Fibroblast of peridontal ligament (primary cell): ENCODE results near the gene CCNL1.

Source experiments
- DNase-seq: peaks from one replicate; pipeline ENCODE4 v3.0.0-alpha.2; 2010; ENCODE audit errors: extremely low read depth

The CCNL1 gene

DNA sequence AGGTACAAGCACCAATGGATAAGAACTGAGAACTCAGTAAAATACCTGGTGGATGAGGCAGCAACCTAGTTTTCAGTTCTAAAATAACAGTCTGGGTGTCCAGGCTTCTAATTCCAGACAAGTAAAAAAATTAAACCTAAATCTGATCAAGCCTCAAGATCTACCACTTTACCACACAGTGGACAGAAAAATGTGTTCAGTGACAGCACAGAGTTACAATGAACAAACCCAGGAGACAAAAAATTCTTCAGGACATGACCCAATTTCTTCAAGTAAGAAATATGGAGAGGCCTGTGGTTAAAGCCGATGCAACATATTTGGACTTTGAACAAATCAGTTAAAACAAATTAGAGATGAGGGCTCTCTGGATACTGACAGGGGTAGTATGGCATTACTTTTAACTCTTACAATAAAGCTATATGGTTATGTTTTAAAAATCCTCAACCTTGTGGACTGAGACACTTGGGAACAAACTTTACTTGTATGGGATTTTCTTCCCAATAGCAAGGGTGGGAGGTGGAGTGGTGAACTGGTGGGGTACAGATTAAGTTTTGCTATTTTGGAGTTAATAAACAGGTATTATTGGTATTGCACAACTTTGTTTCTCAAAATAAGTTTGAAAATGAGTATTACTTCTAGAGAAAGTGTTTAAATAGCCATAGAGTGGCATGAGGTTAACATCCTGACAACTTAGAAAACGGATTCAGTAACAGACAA lies 14.2 kb downstream of the CCNL1 start:
- peak; percentile 29 for DNase-seq

DNA sequence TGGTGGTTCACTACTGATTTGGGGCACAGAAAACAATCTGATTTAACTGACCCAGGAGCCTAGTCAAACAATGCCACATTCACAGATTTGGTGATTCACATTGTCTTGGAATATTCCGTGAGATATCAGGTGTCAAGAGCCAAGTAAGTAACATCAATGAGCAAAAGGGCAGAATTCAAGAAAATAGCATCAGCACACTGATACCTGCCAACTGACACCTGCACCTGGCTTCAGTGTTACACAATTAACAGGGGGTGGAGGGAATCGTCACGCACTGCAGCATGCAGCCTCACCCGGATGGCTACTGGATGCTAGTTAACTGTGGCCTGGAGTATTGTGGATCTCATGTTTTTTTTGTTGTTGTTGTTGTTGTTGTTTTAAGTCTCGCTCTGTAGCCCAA lies 17.6 kb downstream of the CCNL1 start:
- no peak for DNase-seq

DNA sequence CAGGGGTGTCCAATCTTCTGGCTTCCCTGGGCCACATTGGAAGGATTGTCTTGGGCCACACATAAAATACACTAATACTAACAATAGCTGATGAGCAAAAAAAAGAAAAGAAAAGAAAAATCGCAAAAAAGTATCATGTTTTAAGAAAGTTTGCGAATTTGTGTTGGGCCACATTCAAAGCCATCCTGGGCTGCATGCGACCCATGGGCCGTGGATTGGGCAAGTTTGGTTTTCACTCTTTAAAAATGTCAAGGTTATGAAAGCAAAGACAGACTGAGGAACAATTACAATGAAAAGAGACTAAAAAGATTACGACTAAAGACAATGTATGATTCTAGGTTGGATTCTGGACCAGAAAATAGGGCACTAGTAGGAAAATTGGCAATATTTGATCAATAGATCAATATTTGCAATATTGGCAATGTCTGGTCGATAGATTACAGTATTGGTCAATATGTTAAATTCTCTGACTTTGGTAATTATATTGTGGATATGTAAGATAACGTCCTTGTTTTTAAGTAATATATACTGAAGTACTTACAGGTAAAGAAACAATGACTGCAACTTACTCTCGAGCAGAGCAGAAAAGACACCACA lies 19.9 kb downstream of the CCNL1 start:
- DNase-seq, result no peak

DNA sequence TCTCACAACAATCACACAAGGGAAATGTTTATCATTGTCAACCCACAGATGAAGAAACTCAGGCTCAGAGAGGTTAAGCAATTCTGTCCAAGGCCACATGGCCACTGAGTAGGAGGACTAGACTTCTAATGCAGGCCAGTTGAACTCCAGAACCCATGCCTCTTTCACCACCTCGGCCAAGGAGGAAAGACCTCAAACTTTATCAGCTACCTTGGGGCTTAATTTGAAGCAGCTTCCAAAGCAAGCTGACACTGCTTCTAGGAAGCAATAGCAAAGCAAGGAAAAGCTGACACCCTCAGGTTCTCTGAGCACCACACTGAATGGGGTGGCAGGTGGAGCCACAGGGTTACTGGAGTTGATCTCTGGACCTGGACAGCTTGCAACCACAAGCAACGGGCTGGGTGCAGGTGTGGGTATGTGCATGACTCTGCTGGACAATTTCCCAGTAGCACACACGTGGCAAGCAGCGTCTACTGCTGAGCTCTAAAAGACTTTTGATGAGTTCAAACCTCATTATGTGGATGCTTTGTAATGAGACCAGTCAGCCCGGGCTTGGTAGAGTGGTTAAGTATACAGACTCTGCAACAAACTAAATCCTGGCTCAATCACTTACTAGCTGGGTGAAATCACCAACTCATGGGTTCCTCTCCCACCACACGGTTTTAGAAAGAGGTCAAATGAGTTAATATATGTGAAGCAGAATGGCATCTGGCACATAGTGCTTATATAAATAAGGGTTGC lies 23.1 kb downstream of the CCNL1 start:
- DNase-seq, result peak; percentile 20

DNA sequence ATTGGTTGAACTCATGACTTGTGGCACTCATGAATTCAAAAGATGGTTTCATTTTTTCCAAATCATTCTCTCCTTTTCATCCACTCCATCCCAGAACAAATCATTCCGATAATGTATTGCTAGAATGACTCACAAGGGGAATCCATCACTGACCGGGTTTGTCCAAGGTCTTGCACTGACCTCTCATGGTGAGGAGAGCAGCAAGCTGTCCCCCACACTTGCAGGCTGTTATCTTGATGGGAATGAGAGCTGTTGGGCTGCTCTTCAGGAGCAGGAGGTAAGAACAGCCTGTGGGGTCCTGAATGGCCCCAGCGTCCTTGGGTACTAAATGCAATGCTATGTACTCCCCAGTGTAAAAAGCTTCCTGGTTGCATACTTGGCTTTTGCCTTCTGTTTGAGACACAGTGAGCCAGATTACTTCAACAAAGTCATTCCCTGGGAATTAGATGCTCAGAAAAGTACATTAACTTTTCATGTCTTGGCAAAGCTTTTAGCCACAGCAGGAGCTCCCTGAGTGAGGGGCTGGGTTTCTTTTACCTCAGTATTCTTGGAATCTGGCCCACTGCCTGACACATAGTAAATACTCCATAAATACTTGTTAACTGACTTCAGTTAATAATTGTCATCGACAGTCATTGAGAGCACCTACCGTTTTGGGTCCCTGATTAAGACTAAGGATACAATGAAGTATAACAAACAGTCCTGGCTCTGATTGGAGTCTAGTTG lies 24.1 kb downstream of the CCNL1 start:
- DNase-seq, result peak; percentile 78

DNA sequence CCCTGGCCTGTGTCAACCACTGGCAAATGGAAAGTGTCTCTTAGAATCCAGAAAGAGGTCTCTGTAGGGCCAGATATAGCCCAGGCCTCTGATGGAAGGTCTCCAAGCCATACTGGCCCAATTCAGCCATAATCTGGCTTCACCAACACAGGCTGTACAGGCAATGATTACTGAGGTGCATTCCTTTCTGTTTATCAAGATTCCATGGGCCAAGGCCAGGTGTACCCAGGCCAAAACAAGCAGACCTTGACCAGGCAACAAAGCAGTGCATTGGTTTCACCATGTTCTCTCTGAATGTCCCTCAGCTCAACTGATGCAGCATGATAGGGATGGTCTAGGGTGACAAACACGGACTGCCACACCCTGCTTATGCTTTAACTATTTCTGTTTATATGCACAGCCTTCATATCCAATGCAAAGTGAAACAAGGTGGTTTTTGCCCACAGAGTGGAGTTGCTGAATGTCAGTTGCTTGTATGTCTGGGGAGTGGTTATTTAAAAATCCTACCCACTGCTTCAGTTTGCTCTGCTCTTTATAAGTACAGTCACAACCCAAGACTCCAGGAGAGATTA lies 25.2 kb downstream of the CCNL1 start:
- DNase-seq, result peak; percentile 16

DNA sequence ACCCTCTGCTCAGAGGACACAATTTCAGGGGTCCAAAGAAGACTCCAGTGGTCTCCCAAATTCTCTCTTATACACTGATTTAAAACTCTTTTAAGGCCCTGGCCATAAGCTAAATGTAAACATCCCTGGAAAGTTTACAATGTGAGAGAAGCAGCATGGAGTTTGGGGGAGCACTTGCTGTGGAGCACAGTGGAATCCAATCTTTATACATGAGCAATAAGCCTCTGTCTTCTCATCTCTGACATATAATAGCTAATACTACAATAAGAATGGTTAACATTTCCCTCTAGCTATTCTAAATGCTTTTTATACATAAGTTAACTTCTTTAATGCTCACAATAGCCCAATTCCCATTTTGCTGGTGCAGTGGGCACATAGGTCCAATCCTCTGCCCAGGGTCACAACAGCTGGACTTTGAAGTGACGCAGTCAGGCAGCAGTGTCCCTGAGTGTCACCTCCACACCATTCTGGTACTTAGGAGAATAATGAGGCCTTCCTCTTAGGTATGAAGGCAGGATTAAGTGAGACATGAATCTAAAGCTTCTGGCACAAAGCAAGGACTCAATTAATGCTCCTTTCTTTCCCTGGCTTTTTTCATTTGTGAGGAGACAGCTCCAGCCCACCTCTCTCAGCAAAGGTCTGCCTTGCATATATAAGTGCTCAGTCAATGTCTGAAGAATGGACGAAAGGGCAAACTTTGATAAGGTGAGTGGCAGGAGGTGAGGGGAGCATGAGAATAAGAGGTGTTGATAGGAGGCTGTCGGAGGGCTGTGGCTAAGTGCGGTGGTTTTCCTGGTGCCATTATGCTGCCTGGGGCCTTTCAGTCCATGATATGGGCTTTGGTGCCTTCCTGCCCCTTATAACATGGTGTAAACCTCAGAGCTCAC lies 26.3 kb downstream of the CCNL1 start:
- DNase-seq, result no peak

DNA sequence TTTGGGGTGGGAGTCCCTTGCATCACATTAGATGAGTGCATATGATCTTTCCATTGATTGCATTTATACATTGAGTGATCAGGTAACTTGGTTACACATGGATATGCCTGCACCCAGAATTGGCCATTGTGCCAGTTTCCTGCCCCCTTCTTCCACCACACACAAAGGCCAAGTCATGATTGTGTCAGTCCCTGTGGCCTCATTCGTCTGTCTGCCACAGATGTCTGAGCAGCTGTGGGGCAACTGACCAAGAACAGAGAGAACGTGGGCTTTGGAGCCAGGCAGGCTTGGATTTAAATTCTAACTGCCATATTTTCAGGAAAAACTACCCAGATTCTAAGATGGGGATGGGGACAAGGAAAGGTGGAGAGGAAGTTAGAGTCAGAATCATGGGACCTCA lies 27.0 kb downstream of the CCNL1 start:
- no peak for DNase-seq

DNA sequence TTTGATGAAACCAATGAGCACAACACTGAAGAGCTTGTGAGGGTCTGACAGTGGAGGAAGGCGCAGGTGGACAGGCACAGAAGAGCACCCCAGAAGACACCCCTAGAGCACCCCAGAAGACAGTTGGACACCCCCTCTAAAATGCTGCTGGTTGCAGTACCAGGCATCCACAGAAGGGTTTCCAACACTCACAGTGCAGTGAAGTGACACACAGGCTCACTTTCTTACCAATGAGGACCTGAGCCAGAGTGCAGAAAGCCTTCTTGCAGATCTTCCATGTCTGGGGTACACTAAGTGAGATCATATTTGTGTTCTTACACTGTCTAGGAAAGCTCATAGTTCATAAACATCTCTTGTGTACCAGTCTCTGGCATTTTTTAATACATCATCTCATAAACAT lies 27.6 kb downstream of the CCNL1 start:
- DNase-seq, result no peak

DNA sequence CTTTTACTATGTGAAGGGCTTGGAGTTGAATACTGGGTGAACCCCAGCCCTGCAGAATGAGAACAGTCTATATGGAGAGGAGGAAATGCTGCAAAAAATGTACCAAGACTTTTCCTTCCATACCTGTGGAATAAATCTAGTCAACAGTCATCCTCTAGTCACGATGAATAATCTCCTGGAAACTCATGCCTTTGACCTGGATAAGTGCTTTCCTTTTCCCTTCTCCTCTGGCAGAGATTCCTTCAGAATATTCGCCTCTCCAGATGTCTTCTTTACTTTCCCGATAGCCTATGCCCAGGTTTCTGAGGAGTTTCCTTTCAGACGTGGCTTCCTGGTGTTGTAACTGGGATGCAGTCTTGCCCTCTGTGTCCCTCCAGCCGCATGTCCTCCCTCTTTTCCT lies 28.1 kb downstream of the CCNL1 start:
- DNase-seq, result peak; percentile 10

DNA sequence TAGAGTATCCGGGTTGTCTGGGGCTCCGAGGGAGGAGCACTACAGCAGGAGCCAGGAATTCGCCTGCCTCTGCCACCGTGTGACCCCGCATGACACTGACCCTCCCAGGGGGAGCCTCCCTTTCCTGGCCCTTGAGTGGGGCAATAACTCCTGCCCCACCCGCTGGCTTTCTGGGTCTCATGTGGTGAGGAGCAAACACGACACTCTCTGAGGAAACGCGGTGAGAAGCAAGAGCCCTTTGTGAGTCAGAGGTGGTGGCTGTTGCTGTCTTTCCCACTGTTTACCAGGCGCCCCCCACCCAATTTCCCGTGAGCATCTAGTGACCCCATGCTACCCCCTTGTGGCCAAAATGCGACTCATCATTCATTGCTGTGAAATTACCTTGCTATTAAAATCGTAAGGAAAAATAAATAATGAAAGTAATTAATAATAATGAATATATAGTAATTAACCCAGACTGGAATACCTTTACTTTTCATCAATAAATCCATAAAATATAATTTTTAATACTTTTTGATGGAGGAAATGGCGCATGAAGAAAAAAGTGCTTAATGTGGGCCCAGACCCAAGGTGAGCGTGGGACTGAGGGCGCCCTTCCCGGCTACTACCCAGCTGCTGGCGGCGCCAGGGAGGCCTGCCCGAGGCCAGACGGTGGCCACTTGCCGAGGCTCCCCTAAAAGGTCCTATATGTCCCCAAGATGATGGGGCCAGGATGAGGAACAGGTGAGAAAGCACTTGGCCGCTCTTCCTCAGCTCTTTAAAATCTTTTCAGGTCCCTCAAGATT lies 29.3 kb downstream of the CCNL1 start:
- DNase-seq, result peak; percentile 30

DNA sequence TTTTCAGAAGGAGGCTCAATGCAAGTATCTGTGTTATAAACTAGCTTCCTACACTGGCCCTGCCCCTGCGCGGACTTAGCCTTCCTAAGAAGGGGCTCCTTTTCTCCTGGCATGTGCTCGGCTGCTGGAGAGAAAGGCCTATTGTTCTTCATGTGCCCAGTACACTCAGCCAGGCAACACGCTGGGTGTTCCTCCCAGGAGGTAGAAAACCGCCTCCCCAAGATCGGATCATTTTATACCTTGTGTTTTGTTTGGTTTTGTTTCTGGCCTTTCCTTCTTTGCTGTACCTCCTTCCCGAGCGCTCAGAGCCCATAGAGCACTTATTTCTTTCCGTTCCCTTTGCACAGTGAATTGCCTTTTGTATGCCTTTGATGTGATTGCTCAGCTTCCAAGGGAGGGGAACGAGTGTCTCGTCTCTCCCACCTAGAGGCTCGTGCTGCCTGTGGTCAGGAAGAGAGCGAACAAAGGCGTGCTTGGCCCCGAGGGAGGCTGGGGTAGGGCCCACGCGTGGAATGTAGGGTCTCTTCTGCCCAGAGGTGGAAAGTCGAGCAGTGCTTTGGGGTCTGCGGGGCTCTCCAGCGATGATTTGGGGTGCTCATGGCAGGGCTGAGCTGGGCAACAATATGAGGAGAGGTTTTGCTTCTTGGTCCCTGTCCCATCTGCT lies 30.0 kb downstream of the CCNL1 start:
- no peak for DNase-seq

DNA sequence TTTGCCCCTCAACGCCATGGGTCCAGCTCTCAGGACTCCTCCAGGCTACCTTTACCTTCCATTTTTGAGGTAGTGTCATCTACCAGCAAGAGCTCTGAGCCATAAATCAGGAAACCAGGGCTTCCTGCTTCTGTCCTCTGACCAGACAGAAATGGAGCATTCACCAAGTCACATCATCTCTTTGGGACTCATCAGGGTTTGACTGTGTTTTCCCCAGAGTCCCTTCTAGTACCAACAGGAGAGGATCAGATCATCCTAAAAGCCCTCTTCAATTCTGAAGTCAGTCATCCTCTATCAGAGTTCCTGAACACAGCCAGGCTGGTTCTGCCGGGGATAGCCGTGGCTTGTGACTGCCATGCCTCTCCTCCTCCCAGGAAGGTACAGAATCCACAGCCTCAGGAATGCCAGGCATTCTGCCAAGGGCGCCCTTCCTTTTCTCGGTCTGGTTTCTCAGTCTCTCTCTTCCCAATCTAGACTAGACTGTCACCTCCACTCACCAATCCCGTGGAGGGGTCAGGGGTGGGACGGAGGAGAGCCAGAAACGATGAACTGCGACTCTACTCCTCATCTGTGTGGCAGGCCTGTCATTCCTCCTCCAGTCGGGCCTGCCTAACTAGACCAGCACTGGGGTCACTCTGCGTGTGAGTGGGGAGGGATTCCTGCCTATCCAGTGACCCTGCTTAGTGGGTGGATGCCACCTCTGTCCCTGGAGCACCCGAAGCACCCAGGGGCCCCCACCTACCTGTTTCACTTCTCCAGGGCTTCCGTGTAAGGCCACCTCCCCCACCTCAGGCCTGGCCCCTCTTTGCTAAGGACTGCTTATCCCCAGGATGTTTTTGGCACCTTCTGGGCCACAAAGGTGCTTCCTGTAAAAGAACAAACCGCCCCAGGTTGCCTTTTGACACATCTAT lies 30.9 kb downstream of the CCNL1 start:
- no peak for DNase-seq

DNA sequence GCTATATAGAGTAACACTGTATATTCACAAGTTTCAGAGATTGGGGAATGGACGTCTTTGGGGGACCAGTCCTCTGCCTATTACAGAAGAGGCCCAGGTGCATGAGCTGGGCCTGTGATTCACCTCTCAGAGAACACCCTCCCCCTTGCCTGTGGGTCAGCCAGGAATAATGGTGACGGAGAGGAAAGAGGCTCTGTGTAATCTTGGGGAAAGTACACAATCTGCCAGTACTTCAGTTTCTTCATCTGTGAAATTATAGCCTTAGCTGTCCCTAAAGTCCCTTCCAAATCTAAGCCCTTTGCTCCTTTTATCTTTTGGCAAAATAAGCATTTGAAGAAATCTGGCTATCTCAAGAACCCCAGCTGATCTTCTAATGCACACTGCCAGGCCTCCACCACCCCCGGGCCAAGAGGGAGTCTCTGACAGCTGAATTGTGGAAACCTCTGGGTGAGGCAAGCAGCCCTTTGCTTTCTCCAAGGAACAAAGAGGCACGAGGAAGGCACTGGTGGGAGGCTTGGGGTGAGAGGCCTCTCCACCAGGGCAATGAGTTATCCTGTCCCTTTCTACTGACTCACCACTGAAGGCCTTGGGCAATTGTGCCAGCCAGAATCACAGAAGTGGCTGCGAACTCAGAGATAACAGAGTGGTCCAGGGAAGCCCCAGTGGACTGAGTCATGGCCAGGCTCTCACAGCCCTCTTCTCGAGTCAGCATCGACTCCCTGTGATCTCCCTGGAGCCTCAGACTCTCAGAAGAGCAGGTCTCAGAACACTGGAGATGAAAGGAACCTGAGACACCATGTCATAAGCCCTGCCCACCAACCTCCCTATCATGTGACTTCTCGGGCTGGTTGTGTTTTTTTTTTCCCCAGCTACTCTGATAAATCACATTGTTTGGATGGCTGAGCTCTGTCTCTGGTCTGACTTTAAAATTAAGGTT lies 31.8 kb downstream of the CCNL1 start:
- peak; percentile 57 for DNase-seq

DNA sequence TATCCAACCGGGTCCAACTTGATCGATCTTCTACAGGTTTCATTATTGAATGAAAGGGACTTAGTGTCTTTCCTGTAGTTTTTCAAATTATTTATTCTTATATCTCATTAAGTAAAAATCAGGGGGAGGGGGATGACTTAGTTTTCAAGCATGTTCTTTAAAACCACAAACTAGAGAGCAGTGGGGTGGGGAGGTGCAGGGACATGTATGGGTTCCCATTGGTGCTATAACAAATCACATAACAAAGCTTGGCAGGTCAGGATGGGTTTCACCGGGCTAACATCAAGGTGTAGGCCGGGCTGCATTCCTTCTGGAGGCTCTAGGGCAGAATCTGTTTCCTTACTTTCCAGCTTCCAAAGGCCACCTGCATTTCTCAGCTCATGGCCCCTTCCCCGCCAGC lies 32.7 kb downstream of the CCNL1 start:
- DNase-seq, result no peak

DNA sequence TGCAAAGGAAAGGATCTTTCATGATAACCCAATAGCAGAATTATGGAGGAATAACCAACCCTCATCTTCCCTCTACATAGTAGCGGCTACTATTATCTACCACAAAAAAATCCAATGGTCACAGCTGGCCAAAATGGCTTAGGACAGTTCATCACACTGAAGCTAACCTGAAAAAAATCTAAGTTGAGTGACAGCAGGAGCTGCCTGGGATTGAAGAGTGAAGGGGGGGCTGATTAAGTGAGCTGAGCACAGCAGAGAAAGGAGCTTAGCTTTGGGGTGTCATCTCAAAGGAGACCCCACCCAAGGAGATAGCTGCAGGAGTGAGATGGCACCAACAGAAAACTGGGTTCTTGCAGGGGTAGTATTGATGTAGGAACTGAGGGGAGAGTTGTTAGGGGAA lies 33.6 kb downstream of the CCNL1 start:
- no peak for DNase-seq

DNA sequence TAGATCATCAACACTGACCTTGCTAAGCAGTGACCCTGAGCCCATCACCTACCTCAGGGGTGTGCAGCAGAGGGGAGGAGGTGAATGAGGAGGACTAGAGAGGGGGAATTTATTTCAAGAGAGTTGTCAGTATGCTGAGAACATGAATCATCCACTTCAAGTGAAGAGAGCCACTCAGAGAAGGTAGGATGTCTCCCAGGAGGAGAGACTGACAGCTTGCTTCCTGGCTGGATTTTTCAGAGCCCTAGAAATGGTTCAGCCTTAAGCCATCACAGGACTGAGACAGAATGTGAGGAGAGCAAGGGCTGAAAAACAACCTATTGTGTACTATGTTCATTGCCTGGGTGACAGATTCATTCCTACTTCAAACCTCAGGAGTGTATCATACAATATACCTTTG lies 34.8 kb downstream of the CCNL1 start:
- DNase-seq, result no peak

DNA sequence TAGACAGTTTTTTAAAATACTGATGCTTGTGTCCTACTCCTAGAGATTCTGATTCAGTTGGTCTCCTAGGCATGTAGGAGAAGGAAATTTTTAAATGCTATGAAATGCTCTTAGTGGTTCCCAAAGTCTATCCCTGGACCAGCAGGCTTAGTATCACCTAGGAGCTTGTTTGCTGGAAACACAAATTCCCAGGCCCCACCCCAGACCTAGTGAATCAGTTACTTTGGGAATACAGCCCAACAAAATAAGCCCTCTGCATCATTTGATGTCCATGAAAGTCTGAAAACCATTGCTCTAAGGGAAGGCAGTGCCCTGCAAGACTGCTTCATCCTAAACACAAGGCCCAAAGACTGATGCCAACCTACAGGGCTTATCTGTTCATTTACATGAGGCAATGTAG lies 36.3 kb downstream of the CCNL1 start:
- DNase-seq, result no peak
